ENCODE results near the gene OCIAD2.
"Not testable (repeated sequence)": the region's sequence is repeated elsewhere in the genome, so short reads cannot be mapped to it uniquely, and the experiment has no call there.

OCIAD2 gene

GRCh38 chr4:48924416-48924815, 17.8 kb upstream of the OCIAD2 start:
- no peak overlapping the region for H3K4me3 ChIP-seq (ENCODE audit: low read length)
- no peak for TF ChIP-seq ZNF274 (IDR thresholded peaks at IDR 0.05; ENCODE audit: low read depth, low read length)

GRCh38 chr4:48923065-48923464, 16.5 kb upstream of the OCIAD2 start:
- not testable (repeated sequence) for H3K4me3 ChIP-seq (ENCODE audit: low read length)

GRCh38 chr4:48914311-48914710, 7.7 kb upstream of the OCIAD2 start:
- TF ChIP-seq ZNF274 (IDR thresholded peaks at IDR 0.05; ENCODE audit: low read depth, low read length): no peak
- no peak overlapping the region for H3K4me3 ChIP-seq (ENCODE audit: low read length)

DNA sequence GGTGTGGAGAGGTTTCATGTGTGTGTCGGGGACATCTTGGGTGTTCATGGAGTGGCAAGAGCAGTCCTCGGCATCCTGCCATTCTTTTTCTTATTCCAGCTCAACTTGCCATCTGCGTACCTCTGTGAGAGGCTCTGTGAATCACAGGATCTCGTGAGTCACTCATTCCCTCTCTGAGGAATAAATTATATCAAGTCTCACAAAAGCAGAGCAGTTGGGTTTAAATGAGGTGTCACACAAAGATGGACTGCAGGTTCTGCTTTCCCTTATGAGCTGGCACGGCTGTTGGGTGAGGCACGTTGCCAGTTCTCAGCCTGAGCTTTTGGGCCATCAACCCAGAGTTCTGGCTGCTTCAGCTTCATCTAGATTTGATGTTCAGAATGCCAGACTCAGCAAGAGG, 6.8 kb upstream of the OCIAD2 start:
- no peak for TF ChIP-seq ZNF274 (IDR thresholded peaks at IDR 0.05; ENCODE audit: low read depth, low read length)
- H3K4me3 ChIP-seq (ENCODE audit: low read length): no peak overlapping the region

GRCh38 chr4:48912349-48912748, 5.8 kb upstream of the OCIAD2 start:
- TF ChIP-seq ZNF274 (IDR thresholded peaks at IDR 0.05; ENCODE audit: low read depth, low read length): no peak
- H3K4me3 ChIP-seq (ENCODE audit: low read length): no peak overlapping the region

DNA sequence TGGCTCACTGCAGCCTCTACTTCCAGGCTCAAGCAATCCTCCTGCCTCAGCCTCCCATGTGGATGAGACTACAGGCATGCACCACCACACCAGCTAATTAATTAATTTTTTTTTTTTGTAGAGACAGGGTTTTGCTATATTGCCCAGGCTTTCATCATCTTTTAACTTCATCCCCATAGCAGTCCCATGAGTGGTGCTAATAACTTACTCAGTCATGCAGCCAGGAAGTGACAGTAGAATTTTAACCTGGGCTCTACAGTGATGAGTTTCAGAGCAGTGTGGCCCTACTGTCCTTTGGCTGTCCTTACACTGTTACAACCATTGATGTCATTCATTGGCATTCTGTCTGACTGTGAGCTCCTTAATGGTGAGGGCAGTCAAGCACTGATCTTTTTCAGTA, 3.9 kb upstream of the OCIAD2 start:
- TF ChIP-seq ZNF274 (IDR thresholded peaks at IDR 0.05; ENCODE audit: low read depth, low read length): no peak

DNA sequence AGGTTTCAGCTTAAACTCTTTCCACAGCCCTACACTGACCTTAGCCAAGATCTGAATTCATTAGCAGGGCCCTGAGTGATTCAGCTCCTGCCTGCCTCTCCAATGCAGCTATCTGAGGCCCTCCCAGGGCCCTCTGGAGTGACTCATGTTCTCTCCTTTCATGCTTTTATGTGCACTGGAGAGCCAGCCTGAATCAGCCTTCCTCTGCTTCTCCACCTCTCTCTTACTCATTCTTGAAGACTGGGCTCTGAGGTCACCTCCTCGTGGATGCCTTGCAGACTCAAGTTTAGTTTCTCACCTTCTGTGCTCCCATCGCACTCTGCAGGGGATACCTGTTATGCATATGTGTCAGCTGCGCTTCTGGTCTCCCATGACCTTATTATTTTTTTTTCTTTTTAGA, 3.1 kb upstream of the OCIAD2 start:
- H3K4me3 ChIP-seq (ENCODE audit: low read length): no peak overlapping the region
- TF ChIP-seq ZNF274 (IDR thresholded peaks at IDR 0.05; ENCODE audit: low read depth, low read length): no peak

More for the DNA sequence above, 3.9 kb upstream of the OCIAD2 start:
- H3K4me3 ChIP-seq (ENCODE audit: low read length): no peak overlapping the region

DNA sequence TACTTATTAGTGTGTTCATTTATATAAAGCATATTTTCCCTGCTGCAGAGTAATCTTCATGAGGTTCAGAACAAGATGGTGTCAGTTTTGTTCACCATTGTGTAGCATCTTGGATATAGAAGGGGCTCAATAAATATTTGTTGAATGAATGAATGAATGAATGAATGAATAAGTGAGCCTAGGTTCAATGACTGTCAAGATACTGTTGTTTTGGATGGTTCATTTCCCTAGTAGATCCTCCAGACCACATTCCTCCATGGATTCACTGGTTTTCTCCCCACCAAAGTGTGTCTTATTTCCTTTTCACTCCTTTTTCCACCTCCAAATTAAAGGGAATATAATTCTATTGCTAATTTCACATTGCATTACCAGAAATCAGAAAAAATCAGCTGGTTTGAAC, 2.1 kb upstream of the OCIAD2 start:
- no peak overlapping the region for H3K4me3 ChIP-seq (ENCODE audit: low read length)
- TF ChIP-seq ZNF274 (IDR thresholded peaks at IDR 0.05; ENCODE audit: low read depth, low read length): no peak

GRCh38 chr4:48907706-48908477, 1.3 kb upstream of the OCIAD2 start:
- no peak overlapping the region for H3K4me3 ChIP-seq (ENCODE audit: low read length)
- no peak for TF ChIP-seq ZNF274 (IDR thresholded peaks at IDR 0.05; ENCODE audit: low read depth, low read length)

DNA sequence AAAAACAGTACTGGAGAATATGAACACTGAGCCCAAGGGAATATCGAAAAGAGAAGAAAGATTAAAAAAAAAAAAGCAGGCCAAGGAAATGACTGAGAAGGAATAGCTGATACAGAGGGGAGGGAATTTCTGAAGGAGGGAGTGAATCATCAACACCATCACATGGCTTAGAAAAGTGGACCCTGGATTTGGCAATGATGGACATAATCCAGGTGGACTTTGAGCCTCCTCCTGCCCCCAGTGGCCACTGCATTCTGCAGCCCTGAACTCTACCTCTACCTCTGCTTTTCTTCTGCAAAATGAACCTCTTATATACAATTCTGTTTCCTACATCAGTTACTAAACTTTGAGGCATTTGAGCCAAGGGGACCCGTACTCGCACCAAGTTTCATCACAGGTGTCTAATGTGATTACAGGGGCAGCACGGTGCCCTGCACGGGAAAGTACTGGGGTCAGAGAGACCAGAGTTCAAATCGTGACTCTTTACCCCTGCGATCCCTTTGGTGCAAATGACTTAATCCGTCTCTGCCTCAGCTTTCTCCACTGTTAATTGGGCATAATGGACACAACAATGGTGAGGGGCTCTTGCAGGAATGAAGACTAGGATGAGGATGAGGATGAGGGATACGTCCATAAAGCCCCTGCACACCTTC, 1.1 kb downstream of the OCIAD2 start:
- no peak for TF ChIP-seq ZNF274 (IDR thresholded peaks at IDR 0.05; ENCODE audit: low read depth, low read length)
- H3K4me3 ChIP-seq (ENCODE audit: low read length): peak overlapping the region; percentile 71

- no peak for TF ChIP-seq ZNF274 (IDR thresholded peaks at IDR 0.05; ENCODE audit: low read depth, low read length)
Measured at GRCh38 chr4:48904541-48905142, 1.9 kb downstream of the OCIAD2 start.

GRCh38 chr4:48904101-48904500, 2.5 kb downstream of the OCIAD2 start:
- H3K4me3 ChIP-seq (ENCODE audit: low read length): no peak overlapping the region

More at GRCh38 chr4:48904541-48905142, 1.9 kb downstream of the OCIAD2 start:
- H3K4me3 ChIP-seq (ENCODE audit: low read length): no peak overlapping the region

DNA sequence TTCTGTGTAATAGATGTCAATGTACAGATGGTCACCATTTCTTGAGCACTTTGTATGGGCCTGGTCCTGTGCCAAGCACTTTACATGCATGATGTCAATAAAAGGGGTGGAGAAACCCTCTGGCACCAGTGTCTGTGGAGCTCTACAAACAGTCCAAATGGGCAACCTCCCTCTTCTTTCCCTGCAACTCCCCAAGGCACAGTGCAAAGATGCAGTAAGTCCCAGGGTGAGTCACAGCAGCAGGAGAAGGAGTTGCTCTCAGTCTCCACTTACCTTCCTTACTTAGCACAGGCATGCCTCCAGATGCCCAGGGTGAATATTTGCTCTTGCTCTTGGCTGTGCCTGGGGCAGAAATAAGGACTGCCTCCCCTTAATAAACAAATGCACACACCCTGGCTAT, 4.3 kb downstream of the OCIAD2 start:
- no peak for TF ChIP-seq ZNF274 (IDR thresholded peaks at IDR 0.05; ENCODE audit: low read depth, low read length)
- no peak overlapping the region for H3K4me3 ChIP-seq (ENCODE audit: low read length)

More at GRCh38 chr4:48904101-48904500, 2.5 kb downstream of the OCIAD2 start:
- TF ChIP-seq ZNF274 (IDR thresholded peaks at IDR 0.05; ENCODE audit: low read depth, low read length): no peak

GRCh38 chr4:48901196-48901595, 5.4 kb downstream of the OCIAD2 start:
- no peak overlapping the region for H3K4me3 ChIP-seq (ENCODE audit: low read length)
- no peak for TF ChIP-seq ZNF274 (IDR thresholded peaks at IDR 0.05; ENCODE audit: low read depth, low read length)

- no peak for TF ChIP-seq ZNF274 (IDR thresholded peaks at IDR 0.05; ENCODE audit: low read depth, low read length)
- no peak overlapping the region for H3K4me3 ChIP-seq (ENCODE audit: low read length)
Measured at GRCh38 chr4:48899950-48900349, 6.6 kb downstream of the OCIAD2 start.

All from GM08714 (cell line).